Neural progenitor cell (in vitro differentiated cells): ENCODE results near the gene FOXO3B.
"Not testable (repeated sequence)": the region's sequence is repeated elsewhere in the genome, so short reads cannot be mapped to it uniquely, and the experiment has no call there.

ENCODE experiments used
- CTCF ChIP-seq: fragments of 200-600 bp; sonication (generic); IDR thresholded peaks from 2 replicates; pipeline ENCODE4 v1.5.1; 2017; ENCODE audit warnings: antibody characterized with exemption, mild to moderate bottlenecking
- EZH2 ChIP-seq: fragments of 200-600 bp; sonication (generic); IDR thresholded peaks from 2 replicates; pipeline ENCODE4 v1.6.1; 2017; ENCODE audit warnings: antibody characterized with exemption, mild to moderate bottlenecking, moderate library complexity
- EZH2phosphoT487 ChIP-seq: fragments of 200-600 bp; sonication (generic); IDR thresholded peaks from 2 replicates; pipeline ENCODE4 v1.6.1; 2017; ENCODE audit warnings: antibody characterized with exemption

GRCh38 chr17:18668625-18669024, 13.5 kb downstream of the FOXO3B start:
- TF ChIP-seq CTCF, EZH2, EZH2phosphoT487: not testable (repeated sequence)
